Measurements from ENCODE around the gene RHPN2. TPM values are rescaled to one million over a fixed set of nuclear protein-coding genes. Genes with fewer than 3 reads are reported as not detected.

Gene RHPN2
- total RNA-seq, 4 donors from 2014 or later: under 0.01 to 10.6 (median 5.1) TPM

GRCh38 chr19:33080761-33081681 is 16.3 kb upstream of the RHPN2 start, which contains the start of gene GPATCH1:
TSS of gene GPATCH1 (plus strand) at chr19:33081181. CDS start at chr19:33081194, 13 bp downstream.
- Histone ChIP-seq H3K4me1 (no peaks in the 10 kb centered on the region), H3K36me3 (no peaks in the 10 kb centered on the region), H3K27me3 (no peaks in the 10 kb centered on the region), H3K27ac (peak within 1 kb of the TSS; percentile 40 to 80), H3K9me3 (no peaks in the 10 kb centered on the region), H3K4me3 (peak within 1 kb of the TSS; percentile 89 to 94)
- peak; percentile 87 to 90 for DNase-seq
- intact Hi-C loops (cut with DNase I; ENCODE audit: low total_unique reads): loop anchor here (10.0 kb wide), 1 partner anchor 106 kb away; the partner anchor contains the start of genes CEP89 and FAAP24
- peak; percentile 37 to 43 for TF ChIP-seq POLR2A (IDR thresholded peaks at IDR 0.05)
- peak in 2 of 4 experiments; percentile 31 to 42 for TF ChIP-seq CTCF (IDR thresholded peaks at IDR 0.05)

DNA sequence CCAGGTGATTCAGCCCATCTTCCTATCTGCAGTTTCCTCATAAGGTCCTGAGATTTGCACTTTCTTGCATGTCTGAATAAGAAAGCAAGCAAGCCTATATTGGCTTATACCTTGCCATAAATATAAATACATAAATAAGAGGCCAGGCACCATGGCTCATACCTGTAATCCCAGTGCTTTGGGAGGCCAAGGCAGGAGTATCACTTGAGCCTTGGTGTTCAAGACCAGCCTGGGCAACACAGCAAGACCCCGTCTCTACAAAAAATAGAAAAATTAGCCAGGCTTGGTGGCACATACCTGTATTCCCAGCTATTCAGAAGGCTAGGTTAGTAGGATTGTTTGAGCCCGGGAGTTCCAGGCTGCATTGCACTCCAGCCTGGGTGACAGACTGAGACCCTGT is 10.8 kb upstream of the RHPN2 start:
- Histone ChIP-seq H3K4me1 (no peaks in the 10 kb centered on the region), H3K9me3 (no peaks in the 10 kb centered on the region), H3K36me3 (no peaks in the 10 kb centered on the region), H3K27me3 (no peaks in the 10 kb centered on the region), H3K27ac (no peak overlapping the region), H3K4me3 (no peak overlapping the region)
- DNase-seq: no peak
- intact Hi-C loops (cut with DNase I; ENCODE audit: low total_unique reads): no loop called here
- TF ChIP-seq POLR2A (IDR thresholded peaks at IDR 0.05): no peak
- TF ChIP-seq CTCF (IDR thresholded peaks at IDR 0.05): no peak

DNA sequence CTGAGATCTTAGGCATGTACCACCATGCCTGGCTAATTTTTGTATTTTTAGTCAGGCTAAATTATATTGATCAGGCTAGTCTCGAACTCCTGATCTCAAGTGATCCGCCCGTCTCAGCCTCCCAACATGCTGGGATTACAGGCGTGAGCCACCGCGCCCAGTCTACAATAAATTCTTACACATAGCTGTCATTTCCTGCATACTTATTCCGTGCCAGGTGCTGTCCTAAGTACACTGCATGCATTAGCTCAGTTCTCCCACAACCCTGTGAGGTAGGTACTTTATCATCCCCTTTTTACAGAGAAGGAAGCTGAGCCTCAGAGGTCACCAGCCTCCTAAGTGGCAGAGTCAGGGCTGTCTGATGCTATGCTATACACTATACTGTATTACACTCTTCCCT is 7.2 kb upstream of the RHPN2 start:
- intact Hi-C loops (cut with DNase I; ENCODE audit: low total_unique reads): no loop called here
- H3K4me3 ChIP-seq: no peak overlapping the region
- TF ChIP-seq POLR2A (IDR thresholded peaks at IDR 0.05): no peak
- no peak for TF ChIP-seq CTCF (IDR thresholded peaks at IDR 0.05)
- H3K9me3 ChIP-seq: no peaks in the 10 kb centered on the region
- H3K4me1 ChIP-seq: no peaks in the 10 kb centered on the region
- H3K27me3 ChIP-seq: no peaks in the 10 kb centered on the region
- H3K27ac ChIP-seq: no peak overlapping the region
- DNase-seq: no peak
- H3K36me3 ChIP-seq: no peaks in the 10 kb centered on the region

DNA sequence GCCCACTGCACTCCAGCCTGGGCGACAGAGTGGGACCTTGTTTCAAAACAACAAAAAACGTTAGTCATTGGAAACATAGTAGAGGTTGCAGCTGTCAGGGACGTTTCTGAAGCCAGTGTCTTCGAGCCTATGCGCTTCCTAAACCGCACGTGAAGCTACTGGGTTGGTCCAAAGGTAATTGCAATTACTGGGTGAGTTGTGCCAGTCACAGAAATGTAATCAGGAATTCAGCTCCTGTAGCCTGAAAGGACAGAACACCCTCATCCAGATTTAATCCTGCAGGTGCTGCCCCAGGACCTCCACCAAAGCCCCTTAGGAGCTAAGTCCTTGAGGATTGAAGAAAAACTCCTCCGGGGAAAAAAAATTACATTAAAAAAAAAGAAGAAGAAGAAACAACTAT is 2.4 kb upstream of the RHPN2 start:
- H3K27ac ChIP-seq: no peak overlapping the region
- DNase-seq: no peak
- H3K27me3 ChIP-seq: no peaks in the 10 kb centered on the region
- no peaks in the 10 kb centered on the region for H3K9me3 ChIP-seq
- TF ChIP-seq CTCF (IDR thresholded peaks at IDR 0.05): no peak
- TF ChIP-seq POLR2A (IDR thresholded peaks at IDR 0.05): no peak
- H3K36me3 ChIP-seq: no peaks in the 10 kb centered on the region
- no peak overlapping the region for H3K4me3 ChIP-seq
- intact Hi-C loops (cut with DNase I; ENCODE audit: low total_unique reads): no loop called here
- peaks cover 0 to 10% of the 10 kb centered on the region in 2 donors for H3K4me1 ChIP-seq

DNA sequence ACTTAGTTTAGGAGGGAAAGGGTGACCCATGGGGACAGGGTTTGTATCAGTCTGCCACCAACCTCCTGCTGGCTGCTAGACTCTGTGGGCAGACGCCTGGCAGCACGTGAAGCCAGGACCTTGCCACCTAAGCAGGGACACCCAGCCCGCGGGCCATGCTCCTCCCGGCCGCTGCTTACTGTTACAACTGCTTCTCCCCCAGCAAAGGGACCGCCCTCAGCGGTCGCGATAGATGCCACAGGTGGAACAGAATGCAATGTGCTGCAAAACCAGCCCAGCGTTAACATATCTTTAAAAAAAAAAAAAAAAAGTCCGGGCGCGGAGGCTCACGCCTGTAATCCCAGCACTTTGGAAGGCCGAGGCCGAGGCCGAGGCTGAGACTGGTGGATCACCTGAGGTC is 1.9 kb upstream of the RHPN2 start:
- TF ChIP-seq CTCF (IDR thresholded peaks at IDR 0.05) (no peak), POLR2A (IDR thresholded peaks at IDR 0.05) (no peak)
- no peaks in the 10 kb centered on the region for H3K9me3 ChIP-seq
- no peak overlapping the region for H3K4me3 ChIP-seq
- no peaks in the 10 kb centered on the region for H3K27me3 ChIP-seq
- H3K4me1 ChIP-seq: peaks cover 0 to 10% of the 10 kb centered on the region in 2 donors
- H3K36me3 ChIP-seq: no peaks in the 10 kb centered on the region
- H3K27ac ChIP-seq: no peak overlapping the region
- intact Hi-C loops (cut with DNase I; ENCODE audit: low total_unique reads): no loop called here
- DNase-seq: no peak

Data from uterus (tissue), 4 donors.